SK-N-SH (cell line): Measurements from ENCODE around the gene RNF157. TPM values are rescaled to one million over a fixed set of nuclear protein-coding genes. Genes with fewer than 3 reads are reported as not detected.

ENCODE experiments used
- CTCF ChIA-PET: fragments of 300-600, 350-600 bp; formaldehyde crosslinking; extraction: SDS; loops from one replicate; lab custom pipeline; 2021; lab: Yijun Ruan, JAX
- POLR2A ChIA-PET: fragments of 350-600 bp; sonication (Branson Sonifier 250); formaldehyde crosslinking; extraction: SDS; loops from one replicate; lab custom pipeline; 2020; ENCODE audit warnings: antibody characterized with exemption, inconsistent platforms; lab: Yijun Ruan, JAX
- DNase-seq: peaks from one replicate; pipeline ENCODE4 v3.0.0; 2012
- H2AFZ ChIP-seq: fragments of 200-600 bp; sonication (generic); 2 replicates; pipeline ENCODE4 v1.8.1; 2016; ENCODE audit warnings: antibody characterized with exemption, mild to moderate bottlenecking, low read depth
- H3F3A ChIP-seq: fragments of 200-600 bp; sonication (generic); replicated peaks from 2 replicates; pipeline ENCODE3; 2016; ENCODE audit warnings: antibody characterized with exemption, mild to moderate bottlenecking; ENCODE audit not compliant: insufficient read depth
- H3K27ac ChIP-seq, 2 experiments: fragments of 200-500 bp in 1 of 2; fragments of 200-600 bp in 1 of 2; sonication (Bioruptor generic) in 1 of 2; sonication (generic), shearing (Covaris generic) in 1 of 2; 2 replicates each; pipeline versions ENCODE4 v1.5.1 to v1.6.1; 2014 to 2016; ENCODE audit warnings: low read depth in 2 of 2, inconsistent platforms in 1 of 2, low read length in 1 of 2, mild to moderate bottlenecking in 1 of 2, mixed read lengths in 1 of 2
- H3K27me3 ChIP-seq: fragments of 200-600 bp; sonication (generic), shearing (Covaris generic); 2 replicates; pipeline ENCODE4 v1.6.1; 2016; ENCODE audit warnings: mixed run types; ENCODE audit not compliant: insufficient read depth
- H3K36me3 ChIP-seq, 2 experiments: fragments of 200-500 bp in 1 of 2; fragments of 200-600 bp in 1 of 2; sonication (Bioruptor generic) in 1 of 2; sonication (generic) in 1 of 2; replicated peaks in 1 of 2; 2 replicates each; pipeline versions ENCODE3 to v1.5.1; 2014 to 2016; ENCODE audit warnings: low read length in 1 of 2, mild to moderate bottlenecking in 1 of 2; ENCODE audit not compliant: insufficient read depth in 2 of 2, control insufficient read depth in 1 of 2
- H3K4me1 ChIP-seq, 2 experiments: fragments of 200-500 bp in 1 of 2; fragments of 200-600 bp in 1 of 2; sonication (Bioruptor generic) in 1 of 2; sonication (generic), shearing (Covaris generic) in 1 of 2; 2 replicates each; pipeline versions ENCODE4 v1.5.1 to v1.6.1; 2014 to 2016; ENCODE audit warnings: low read depth in 1 of 2, low read length in 1 of 2, mixed run types in 1 of 2; ENCODE audit not compliant: insufficient read depth in 2 of 2, control insufficient read depth in 1 of 2
- H3K4me2 ChIP-seq: fragments of 200-600 bp; sonication (generic), shearing (Covaris generic); 2 replicates; pipeline ENCODE4 v1.6.1; 2017; ENCODE audit warnings: mixed run types
- H3K4me3 ChIP-seq, 2 experiments: fragments of 200-500 bp in 1 of 2; fragments of 200-600 bp in 1 of 2; sonication (Bioruptor generic) in 1 of 2; sonication (generic), shearing (Covaris generic) in 1 of 2; 2 replicates each; pipeline versions ENCODE4 v1.5.1 to v1.8.1; 2014 to 2016; ENCODE audit warnings: low read depth in 2 of 2, inconsistent platforms in 1 of 2, low read length in 1 of 2, mild to moderate bottlenecking in 1 of 2, mixed read lengths in 1 of 2, moderate library complexity in 1 of 2
- H3K79me2 ChIP-seq: fragments of 200-600 bp; sonication (generic); 2 replicates; pipeline ENCODE4 v1.8.1; 2017; ENCODE audit warnings: mild to moderate bottlenecking; ENCODE audit not compliant: insufficient read depth
- H3K9ac ChIP-seq: fragments of 200-600 bp; sonication (generic); 2 replicates; pipeline ENCODE4 v1.6.1; 2017; ENCODE audit warnings: mixed run types
- H3K9me2 ChIP-seq: fragments of 200-600 bp; sonication (generic); 2 replicates; pipeline ENCODE4 v1.6.1; 2017; ENCODE audit warnings: mixed run types
- H3K9me3 ChIP-seq: fragments of 200-600 bp; sonication (generic); 2 replicates; pipeline ENCODE4 v1.6.1; 2017; ENCODE audit warnings: mixed run types, mild to moderate bottlenecking, moderate library complexity
- H4K20me1 ChIP-seq: fragments of 200-600 bp; sonication (generic); 2 replicates; pipeline ENCODE4 v1.6.1; 2017; ENCODE audit warnings: mild to moderate bottlenecking, mixed run types; ENCODE audit not compliant: insufficient read depth
- EP300 ChIP-seq, 2 experiments: IDR thresholded peaks; 2 replicates each; pipeline versions ENCODE4 v1.4.0 to v1.6.1; 2012; ENCODE audit warnings: borderline replicate concordance in 1 of 2, low read depth in 1 of 2, low read length in 1 of 2
- FOSL2 ChIP-seq: IDR thresholded peaks from 2 replicates; pipeline ENCODE4 v1.4.0; 2012; ENCODE audit warnings: low read depth, mild to moderate bottlenecking, moderate library complexity, borderline replicate concordance
- GATA2 ChIP-seq: sonication (generic); formaldehyde crosslinking; IDR thresholded peaks from 2 replicates; pipeline ENCODE4 v1.5.0; 2020; ENCODE audit warnings: mild to moderate bottlenecking, missing genetic modification reagents
- MEF2A ChIP-seq: IDR thresholded peaks from 2 replicates; pipeline ENCODE4 v1.4.0; 2012; ENCODE audit warnings: low read depth, borderline replicate concordance
- MXI1 ChIP-seq: IDR thresholded peaks from 2 replicates; pipeline ENCODE4 v1.6.1; 2012; ENCODE audit warnings: mild to moderate bottlenecking, low read depth, low read length, improper control_type of control experiment
- RAD21 ChIP-seq: IDR thresholded peaks from 2 replicates; pipeline ENCODE4 v1.6.1; 2012; ENCODE audit warnings: mild to moderate bottlenecking, low read length
- RCOR1 ChIP-seq: fragments of 150-350 bp; IDR thresholded peaks from 2 replicates; pipeline ENCODE4 v1.6.1; 2017; ENCODE audit warnings: antibody characterized with exemption, low read length
- SIN3A ChIP-seq: IDR thresholded peaks from 2 replicates; pipeline ENCODE4 v1.6.1; 2012; ENCODE audit warnings: low read depth, mild to moderate bottlenecking, low read length, moderate library complexity, borderline replicate concordance
- TCF12 ChIP-seq: IDR thresholded peaks from 2 replicates; pipeline ENCODE4 v1.4.0; 2012
- YY1 ChIP-seq: IDR thresholded peaks from 2 replicates; pipeline ENCODE4 v1.4.0; 2012; ENCODE audit warnings: low read depth, mild to moderate bottlenecking
- WGBS: methylation state at CpG from one replicate; pipeline ENCODE4 v1.1.6; 2017; ENCODE audit warnings: low lambda C conversion rate; 5-methylcytosine and 5-hydroxymethylcytosine counted together
- polyA plus RNA-seq, 3 experiments: library from polyadenylated mRNA; depleted of rRNA; stranded (reverse); fragments of >200 nt; gene quantifications; 2 replicates each; pipeline ENCODE4 v1.2.3, GENCODE V29; 2012
- TF ChIP-seq, protein P1 (sequence below): fragments of 150-350 bp; IDR thresholded peaks from 2 replicates; pipeline ENCODE4 v1.6.1; 2016; ENCODE audit warnings: mild to moderate bottlenecking, low read depth, low read length
- TF ChIP-seq, protein P2 (sequence below): IDR thresholded peaks from 2 replicates; pipeline ENCODE4; 2012
- TF ChIP-seq, protein P3 (sequence below): fragments of 200-600 bp; sonication (generic); IDR thresholded peaks from 2 replicates; pipeline ENCODE4 v1.6.1; 2017; ENCODE audit warnings: antibody characterized with exemption, mild to moderate bottlenecking, moderate library complexity

The RNF157 gene
- polyA plus RNA-seq, 1 of the 3 experiments (the other 2 are of a cell fraction) = 5.2 TPM

DNA sequence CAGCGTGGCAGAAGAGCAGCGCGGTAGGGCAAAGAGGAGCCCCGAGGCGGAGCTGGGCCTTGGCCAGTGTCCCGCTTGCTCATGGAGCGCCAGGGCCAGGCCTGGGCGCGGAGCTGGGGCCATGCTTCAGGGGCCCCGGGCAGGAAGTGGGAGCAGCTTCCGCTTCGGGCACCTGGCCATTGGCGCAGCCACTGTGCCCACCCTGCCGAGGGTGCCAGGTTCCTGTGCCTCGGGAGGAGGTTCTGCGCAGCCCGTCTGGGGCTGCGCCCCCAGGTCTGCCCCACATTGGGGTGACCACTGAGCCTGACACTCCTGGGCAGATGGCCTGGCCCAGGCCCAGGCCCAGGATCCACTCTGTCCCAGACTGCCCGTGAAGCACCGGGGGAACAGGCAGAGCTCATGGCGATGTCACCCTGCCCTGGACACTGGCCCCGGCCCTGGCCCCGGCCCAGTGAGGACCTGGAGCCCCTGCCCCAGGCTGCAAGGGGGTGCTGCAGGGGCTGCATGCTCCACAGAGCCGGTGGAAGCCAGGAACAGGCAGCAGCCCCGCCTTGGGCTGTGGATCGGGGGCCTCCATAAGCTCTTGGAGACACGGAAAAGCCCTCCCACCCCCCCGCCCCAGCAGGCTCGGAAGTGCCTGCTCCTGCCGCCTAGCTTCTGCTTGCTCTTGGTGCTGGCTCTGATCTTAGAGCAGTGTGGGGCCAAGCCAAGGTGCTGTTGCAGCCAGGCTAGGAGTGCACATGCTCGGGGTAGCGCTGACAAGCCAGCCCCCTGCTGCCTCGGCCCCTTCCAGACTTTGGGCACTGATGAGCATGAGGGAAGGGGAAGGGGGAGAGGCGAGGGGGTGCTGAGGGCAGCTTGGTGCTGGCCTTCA is 63.4 kb downstream of the RNF157 start:
- Histone ChIP-seq H3F3A (peaks cover 4% of the 10 kb centered on the region), H3K9me3 (no peaks in the 10 kb centered on the region), H3K4me2 (no peak overlapping the region), H2AFZ (no peak overlapping the region), H3K4me1 (peaks cover 0 to under 1% of the 10 kb centered on the region in 2 experiments; a peak in 1 of 4 replicates), H3K9ac (no peak overlapping the region), H3K36me3 (no peaks in the 10 kb centered on the region), H3K4me3 (no peak overlapping the region), H3K27me3 (no peaks in the 10 kb centered on the region), H3K27ac (no peak overlapping the region; a peak in 1 of 4 replicates), H3K79me2 (no peaks in the 10 kb centered on the region), H4K20me1 (no peaks in the 10 kb centered on the region), H3K9me2 (no peaks in the 10 kb centered on the region)
- CTCF ChIA-PET = interaction anchor here (0.6 to 16.0 kb wide), 10 partner anchors 8 to 122 kb away, joined by 3 to 193 read pairs (median 4); partner anchors contain the start of gene FOXJ1
- TF ChIP-seq FOSL2 = no peak
- no peak for TF ChIP-seq TCF12
- TF ChIP-seq RAD21 = no peak
- 95% methylated on average over 31 of the region's 34 CpGs for WGBS
- DNase-seq = no peak
- POLR2A ChIA-PET = interaction anchor here (0.8 to 1.0 kb wide), 2 partner anchors 10 to 74 kb away, joined by 3 read pairs; partner anchors contain the start of gene EXOC7

DNA sequence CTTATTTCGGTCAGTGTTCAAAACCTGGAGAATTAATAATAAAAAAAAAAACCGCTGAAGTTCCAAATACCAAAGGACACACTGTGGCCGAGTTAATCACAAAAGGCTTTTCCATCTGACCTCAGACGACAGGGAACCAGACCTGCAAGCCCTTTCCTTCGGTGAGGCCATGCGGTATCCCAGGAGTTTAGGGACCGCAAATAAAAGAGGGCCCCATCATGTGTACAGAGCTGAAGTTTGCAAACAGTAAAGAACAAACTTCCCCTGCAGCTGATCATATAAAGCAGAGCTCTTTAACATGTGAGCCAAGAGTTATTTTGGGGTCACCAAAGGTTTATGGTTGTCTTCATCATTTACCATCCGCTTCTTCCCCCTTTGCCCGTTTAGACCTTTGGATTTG is 66.3 kb downstream of the RNF157 start:
- Histone ChIP-seq H3K9me2 (no peaks in the 10 kb centered on the region), H3F3A (peaks cover 4% of the 10 kb centered on the region), H3K36me3 (no peaks in the 10 kb centered on the region), H2AFZ (no peak overlapping the region), H3K4me2 (no peak overlapping the region), H3K4me3 (no peak overlapping the region), H4K20me1 (no peaks in the 10 kb centered on the region), H3K79me2 (no peaks in the 10 kb centered on the region)
- POLR2A ChIA-PET = no interaction called here
- 91% methylated on average over 9 of the region's 9 CpGs for WGBS
- no peak for TF ChIP-seq MEF2A
- TF ChIP-seq, protein P1, sequence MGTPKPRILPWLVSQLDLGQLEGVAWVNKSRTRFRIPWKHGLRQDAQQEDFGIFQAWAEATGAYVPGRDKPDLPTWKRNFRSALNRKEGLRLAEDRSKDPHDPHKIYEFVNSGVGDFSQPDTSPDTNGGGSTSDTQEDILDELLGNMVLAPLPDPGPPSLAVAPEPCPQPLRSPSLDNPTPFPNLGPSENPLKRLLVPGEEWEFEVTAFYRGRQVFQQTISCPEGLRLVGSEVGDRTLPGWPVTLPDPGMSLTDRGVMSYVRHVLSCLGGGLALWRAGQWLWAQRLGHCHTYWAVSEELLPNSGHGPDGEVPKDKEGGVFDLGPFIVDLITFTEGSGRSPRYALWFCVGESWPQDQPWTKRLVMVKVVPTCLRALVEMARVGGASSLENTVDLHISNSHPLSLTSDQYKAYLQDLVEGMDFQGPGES = no peak
- TF ChIP-seq EP300 (IDR thresholded peaks at IDR 0.05; ENCODE audit: borderline replicate concordance in 1 of 2, low read depth in 1 of 2, low read length in 1 of 2) = no peak
- TF ChIP-seq, protein P2, sequence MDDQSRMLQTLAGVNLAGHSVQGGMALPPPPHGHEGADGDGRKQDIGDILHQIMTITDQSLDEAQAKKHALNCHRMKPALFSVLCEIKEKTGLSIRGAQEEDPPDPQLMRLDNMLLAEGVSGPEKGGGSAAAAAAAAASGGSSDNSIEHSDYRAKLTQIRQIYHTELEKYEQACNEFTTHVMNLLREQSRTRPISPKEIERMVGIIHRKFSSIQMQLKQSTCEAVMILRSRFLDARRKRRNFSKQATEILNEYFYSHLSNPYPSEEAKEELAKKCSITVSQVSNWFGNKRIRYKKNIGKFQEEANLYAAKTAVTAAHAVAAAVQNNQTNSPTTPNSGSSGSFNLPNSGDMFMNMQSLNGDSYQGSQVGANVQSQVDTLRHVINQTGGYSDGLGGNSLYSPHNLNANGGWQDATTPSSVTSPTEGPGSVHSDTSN = no peak
- TF ChIP-seq GATA2 (CRISPR knock-in tag) = no peak
- no peak for TF ChIP-seq MXI1
- TF ChIP-seq, protein P3, sequence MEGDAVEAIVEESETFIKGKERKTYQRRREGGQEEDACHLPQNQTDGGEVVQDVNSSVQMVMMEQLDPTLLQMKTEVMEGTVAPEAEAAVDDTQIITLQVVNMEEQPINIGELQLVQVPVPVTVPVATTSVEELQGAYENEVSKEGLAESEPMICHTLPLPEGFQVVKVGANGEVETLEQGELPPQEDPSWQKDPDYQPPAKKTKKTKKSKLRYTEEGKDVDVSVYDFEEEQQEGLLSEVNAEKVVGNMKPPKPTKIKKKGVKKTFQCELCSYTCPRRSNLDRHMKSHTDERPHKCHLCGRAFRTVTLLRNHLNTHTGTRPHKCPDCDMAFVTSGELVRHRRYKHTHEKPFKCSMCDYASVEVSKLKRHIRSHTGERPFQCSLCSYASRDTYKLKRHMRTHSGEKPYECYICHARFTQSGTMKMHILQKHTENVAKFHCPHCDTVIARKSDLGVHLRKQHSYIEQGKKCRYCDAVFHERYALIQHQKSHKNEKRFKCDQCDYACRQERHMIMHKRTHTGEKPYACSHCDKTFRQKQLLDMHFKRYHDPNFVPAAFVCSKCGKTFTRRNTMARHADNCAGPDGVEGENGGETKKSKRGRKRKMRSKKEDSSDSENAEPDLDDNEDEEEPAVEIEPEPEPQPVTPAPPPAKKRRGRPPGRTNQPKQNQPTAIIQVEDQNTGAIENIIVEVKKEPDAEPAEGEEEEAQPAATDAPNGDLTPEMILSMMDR = no peak
- TF ChIP-seq RCOR1 = no peak
- no peak for TF ChIP-seq YY1
- TF ChIP-seq SIN3A = no peak
- TF ChIP-seq, all 33 proteins: peak for 0
- Histone ChIP-seq H3K27ac (no peak overlapping the region), H3K27me3 (no peaks in the 10 kb centered on the region), H3K9me3 (no peaks in the 10 kb centered on the region), H3K9ac (no peak overlapping the region), H3K4me1 (peaks cover 0 to 3% of the 10 kb centered on the region in 2 experiments; a peak in 1 of 4 replicates)
- no peak for DNase-seq
- CTCF ChIA-PET = interaction anchor here (1.2 to 6.6 kb wide), 8 partner anchors 7 to 234 kb away, joined by 3 to 64 read pairs (median 4); partner anchors contain the start of gene FOXJ1
